Measurements from ENCODE around the gene PIP5K1B. TPM values are rescaled to one million over a fixed set of nuclear protein-coding genes. Genes with fewer than 3 reads are reported as not detected.

PIP5K1B gene
- total and polyA plus RNA-seq, 2 of the 13 experiments (the other 11 are each of a cell fraction or from before 2014, with no cell fraction given): 15.8 to 17.5 TPM

GRCh38 chr9:68755051-68755450, 50.0 kb downstream of the PIP5K1B start (continued):
- no peak for TF ChIP-seq MATR3 (CRISPR knock-in tag; IDR thresholded peaks at IDR 0.05)
- no peak for TF ChIP-seq RFXAP (CRISPR knock-in tag; IDR thresholded peaks at IDR 0.05; ENCODE audit: borderline replicate concordance)
- no peak for TF ChIP-seq ZNF264 (CRISPR knock-in tag; IDR thresholded peaks at IDR 0.05)
- no peak for TF ChIP-seq HMGXB3 (CRISPR knock-in tag; IDR thresholded peaks at IDR 0.05; ENCODE audit: borderline replicate concordance)
- no peak for TF ChIP-seq REXO4 (CRISPR knock-in tag; IDR thresholded peaks at IDR 0.05; ENCODE audit: borderline replicate concordance)
- no peak for TF ChIP-seq MIXL1 (CRISPR knock-in tag; IDR thresholded peaks at IDR 0.05)
- no peak for TF ChIP-seq KDM6A (CRISPR knock-in tag; IDR thresholded peaks at IDR 0.05; ENCODE audit: low read depth)
- no peak for TF ChIP-seq SATB2 (CRISPR knock-in tag; IDR thresholded peaks at IDR 0.05)
- no peak for TF ChIP-seq PHF21A (CRISPR knock-in tag; IDR thresholded peaks at IDR 0.05)
- peak; percentile 56; the same call in 1 of the 2 replicates for TF ChIP-seq SOX5 (CRISPR knock-in tag; IDR thresholded peaks at IDR 0.05; ENCODE audit: borderline replicate concordance)
- TF ChIP-seq HMG20A (CRISPR knock-in tag; IDR thresholded peaks at IDR 0.05; ENCODE audit: borderline replicate concordance): 0 out of 2 replicates have a peak, but pooled peaks have one; percentile 20
- TF ChIP-seq ZNF766 (CRISPR knock-in tag; IDR thresholded peaks at IDR 0.05; ENCODE audit: borderline replicate concordance): no peak
- no peak for TF ChIP-seq MTA1 (CRISPR knock-in tag; IDR thresholded peaks at IDR 0.05; ENCODE audit: borderline replicate concordance)
- no peak for TF ChIP-seq ZNF644 (CRISPR knock-in tag; IDR thresholded peaks at IDR 0.05; ENCODE audit: low read depth)
- no peak for TF ChIP-seq BCL3 (CRISPR knock-in tag; IDR thresholded peaks at IDR 0.05)
- no peak for TF ChIP-seq ARID3A (IDR thresholded peaks at IDR 0.05; ENCODE audit: low read depth, low read length)
- no peak for TF ChIP-seq ZNF850 (CRISPR knock-in tag; conservative IDR thresholded peaks at IDR 0.05)
- TF ChIP-seq EED (CRISPR knock-in tag; IDR thresholded peaks at IDR 0.05): no peak
- TF ChIP-seq ZHX1 (CRISPR knock-in tag; IDR thresholded peaks at IDR 0.05; ENCODE audit: low read depth): no peak
- TF ChIP-seq SOX13 (IDR thresholded peaks at IDR 0.05): no peak
- TF ChIP-seq SOX13 (CRISPR knock-in tag; conservative IDR thresholded peaks at IDR 0.05 in 1 of 2, IDR thresholded peaks at IDR 0.05 in 1 of 2): peak in 1 of 2 experiments; percentile 47; a peak in 1 of 4 replicates
- no peak for TF ChIP-seq KMT2A (CRISPR knock-in tag; IDR thresholded peaks at IDR 0.05)
